Measurements from ENCODE around the gene RXRA.

GRCh38 chr9:134457321-134458206, 131.3 kb downstream of the RXRA start:
- no peak for TF ChIP-seq CTCF (IDR thresholded peaks at IDR 0.05)
- no peak for TF ChIP-seq POLR2A (IDR thresholded peaks at IDR 0.05)
- no peak for TF ChIP-seq EP300 (IDR thresholded peaks at IDR 0.05)

Data from tibial nerve (tissue), 4 donors.